GM12878 (cell line): ENCODE measurements around the gene DCAF11. TPM values are rescaled to one million over a fixed set of nuclear protein-coding genes. Genes with fewer than 3 reads are reported as not detected.

Experiments used
- BHLHE40 ChIP-seq, 2 experiments: fragments of 450-650 bp in 1 of 2; IDR thresholded peaks; 2 replicates each; pipeline ENCODE4 v1.6.1; 2011 to 2017; ENCODE audit warnings: low read depth in 2 of 2, borderline replicate concordance in 1 of 2, improper control_type of control experiment in 1 of 2, low read length in 1 of 2, mild to moderate bottlenecking in 1 of 2
- CEBPB ChIP-seq, 2 experiments: fragments of 150-350 bp in 1 of 2; IDR thresholded peaks; 2 replicates each; pipeline ENCODE4 v1.6.1; 2012 to 2014; ENCODE audit warnings: low read depth in 2 of 2, low read length in 2 of 2, borderline replicate concordance in 1 of 2, inconsistent platforms in 1 of 2
- DPF2 ChIP-seq: fragments of 450-650 bp; IDR thresholded peaks from 2 replicates; pipeline ENCODE4 v1.6.1; 2017; ENCODE audit warnings: mild to moderate bottlenecking
- ETV6 ChIP-seq, 2 experiments: fragments of 450-650 bp in 1 of 2; IDR thresholded peaks in 1 of 2; conservative IDR thresholded peaks in 1 of 2; 2 replicates each; pipeline ENCODE4 v1.6.1; 2014; ENCODE audit warnings: antibody characterized with exemption in 1 of 2, borderline replicate concordance in 1 of 2, low read depth in 1 of 2, mild to moderate bottlenecking in 1 of 2, moderate library complexity in 1 of 2
- HCFC1 ChIP-seq: fragments of 150-350 bp; IDR thresholded peaks from 2 replicates; pipeline ENCODE4 v1.6.1; 2014; ENCODE audit warnings: low read length
- HSF1 ChIP-seq: fragments of 150-350 bp; IDR thresholded peaks from 2 replicates; pipeline ENCODE4 v1.6.1; 2014; ENCODE audit warnings: mild to moderate bottlenecking, low read depth, low read length
- JUND ChIP-seq: IDR thresholded peaks from 2 replicates; pipeline ENCODE4 v1.6.1; 2012; ENCODE audit warnings: low read depth, mild to moderate bottlenecking, low read length, improper control_type of control experiment, moderate library complexity
- MEF2B ChIP-seq: fragments of 450-650 bp; IDR thresholded peaks from 2 replicates; pipeline ENCODE4 v1.6.1; 2018; ENCODE audit warnings: mild to moderate bottlenecking, moderate library complexity; ENCODE audit not compliant: partially characterized antibody, poor library complexity, severe bottlenecking
- NFIC ChIP-seq: IDR thresholded peaks from 2 replicates; pipeline ENCODE4 v1.6.1; 2012; ENCODE audit warnings: low read depth, mild to moderate bottlenecking, inconsistent platforms, low read length, moderate library complexity
- NFYA ChIP-seq: IDR thresholded peaks from 2 replicates; pipeline ENCODE4 v1.6.1; 2011; ENCODE audit warnings: low read depth, mild to moderate bottlenecking, low read length, improper control_type of control experiment, borderline replicate concordance
- PAX8 ChIP-seq: fragments of 450-650 bp; IDR thresholded peaks from 2 replicates; pipeline ENCODE4 v1.6.1; 2017; ENCODE audit warnings: mild to moderate bottlenecking, moderate library complexity
- POU2F2 ChIP-seq: IDR thresholded peaks from 3 replicates; pipeline ENCODE4 v1.6.1; 2011; ENCODE audit warnings: low read depth, mild to moderate bottlenecking, low read length, borderline replicate concordance
- RAD21 ChIP-seq: IDR thresholded peaks from 2 replicates; pipeline ENCODE4 v1.6.1; 2011; ENCODE audit warnings: mild to moderate bottlenecking, low read depth, low read length, moderate library complexity; ENCODE audit not compliant: insufficient read depth
- SUPT20H ChIP-seq: IDR thresholded peaks from 2 replicates; pipeline ENCODE4 v1.6.1; 2011; ENCODE audit warnings: low read depth, mild to moderate bottlenecking, low read length, moderate library complexity, borderline replicate concordance; ENCODE audit not compliant: control insufficient read depth
- TCF7 ChIP-seq: IDR thresholded peaks from 2 replicates; pipeline ENCODE4 v1.6.1; 2014; ENCODE audit warnings: antibody characterized with exemption, borderline replicate concordance
- YY1 ChIP-seq: IDR thresholded peaks from 2 replicates; pipeline ENCODE4 v1.6.1; 2011; ENCODE audit warnings: low read depth, mild to moderate bottlenecking, low read length
- ZBTB33 ChIP-seq: fragments of 450-650 bp; IDR thresholded peaks from 2 replicates; pipeline ENCODE4 v1.6.1; 2017; ENCODE audit warnings: mild to moderate bottlenecking
- polyA plus RNA-seq, 11 experiments: library from polyadenylated mRNA; depleted of rRNA in 4 of 11; unstranded in 6 of 11; stranded (reverse) in 5 of 11; fragments of >200 nt; fragmentation: Nextera tagmentation in 4 of 11; fragmentation: Illumina TruSeq in 1 of 11; extraction: Ambion mirVana in 4 of 11; extraction: Trizol in 1 of 11; gene quantifications; 1 replicate in 1 of 11; 2 replicates in 10 of 11; pipeline versions ENCODE4 v1.2.1 to v1.2.3, GENCODE V29; 2011 to 2016; ENCODE audit warnings: inconsistent platforms in 2 of 11, missing spikeins in 2 of 11, low read depth in 1 of 11
- total RNA-seq, 4 experiments: library from RNA; depleted of rRNA in 3 of 4; stranded (reverse); fragments of >200 nt in 3 of 4; fragmentation: Illumina TruSeq in 1 of 4; extraction: Trizol in 1 of 4; gene quantifications; 2 replicates each; pipeline versions ENCODE4 v1.2.1 to v1.2.3, GENCODE V29; 2013 to 2021
- TF ChIP-seq, protein P1 (sequence below): fragments of 450-650 bp; IDR thresholded peaks from 2 replicates; pipeline ENCODE4 v1.6.1; 2017; ENCODE audit warnings: mild to moderate bottlenecking, moderate library complexity
- TF ChIP-seq, protein P2 (sequence below): fragments of 450-650 bp; IDR thresholded peaks from 2 replicates; pipeline ENCODE4 v1.6.1; 2016; ENCODE audit warnings: mild to moderate bottlenecking

The DCAF11 gene
- total and polyA plus RNA-seq, 10 of the 15 experiments (the other 5 are each of a cell fraction or from before 2014, with no cell fraction given), result 13.4 to 91.2 (median 68.7) TPM

GRCh38 chr14:24141097-24141880 lies 26.7 kb downstream of the DCAF11 start, which contains the start of gene EMC9 (continued):
- TF ChIP-seq, protein P1, sequence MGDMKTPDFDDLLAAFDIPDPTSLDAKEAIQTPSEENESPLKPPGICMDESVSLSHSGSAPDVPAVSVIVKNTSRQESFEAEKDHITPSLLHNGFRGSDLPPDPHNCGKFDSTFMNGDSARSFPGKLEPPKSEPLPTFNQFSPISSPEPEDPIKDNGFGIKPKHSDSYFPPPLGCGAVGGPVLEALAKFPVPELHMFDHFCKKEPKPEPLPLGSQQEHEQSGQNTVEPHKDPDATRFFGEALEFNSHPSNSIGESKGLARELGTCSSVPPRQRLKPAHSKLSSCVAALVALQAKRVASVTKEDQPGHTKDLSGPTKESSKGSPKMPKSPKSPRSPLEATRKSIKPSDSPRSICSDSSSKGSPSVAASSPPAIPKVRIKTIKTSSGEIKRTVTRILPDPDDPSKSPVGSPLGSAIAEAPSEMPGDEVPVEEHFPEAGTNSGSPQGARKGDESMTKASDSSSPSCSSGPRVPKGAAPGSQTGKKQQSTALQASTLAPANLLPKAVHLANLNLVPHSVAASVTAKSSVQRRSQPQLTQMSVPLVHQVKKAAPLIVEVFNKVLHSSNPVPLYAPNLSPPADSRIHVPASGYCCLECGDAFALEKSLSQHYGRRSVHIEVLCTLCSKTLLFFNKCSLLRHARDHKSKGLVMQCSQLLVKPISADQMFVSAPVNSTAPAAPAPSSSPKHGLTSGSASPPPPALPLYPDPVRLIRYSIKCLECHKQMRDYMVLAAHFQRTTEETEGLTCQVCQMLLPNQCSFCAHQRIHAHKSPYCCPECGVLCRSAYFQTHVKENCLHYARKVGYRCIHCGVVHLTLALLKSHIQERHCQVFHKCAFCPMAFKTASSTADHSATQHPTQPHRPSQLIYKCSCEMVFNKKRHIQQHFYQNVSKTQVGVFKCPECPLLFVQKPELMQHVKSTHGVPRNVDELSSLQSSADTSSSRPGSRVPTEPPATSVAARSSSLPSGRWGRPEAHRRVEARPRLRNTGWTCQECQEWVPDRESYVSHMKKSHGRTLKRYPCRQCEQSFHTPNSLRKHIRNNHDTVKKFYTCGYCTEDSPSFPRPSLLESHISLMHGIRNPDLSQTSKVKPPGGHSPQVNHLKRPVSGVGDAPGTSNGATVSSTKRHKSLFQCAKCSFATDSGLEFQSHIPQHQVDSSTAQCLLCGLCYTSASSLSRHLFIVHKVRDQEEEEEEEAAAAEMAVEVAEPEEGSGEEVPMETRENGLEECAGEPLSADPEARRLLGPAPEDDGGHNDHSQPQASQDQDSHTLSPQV, result no peak
- no peak for TF ChIP-seq SUPT20H
- TF ChIP-seq JUND, result no peak
- no peak for TF ChIP-seq HSF1
- no peak for TF ChIP-seq RAD21
- TF ChIP-seq, protein P2, sequence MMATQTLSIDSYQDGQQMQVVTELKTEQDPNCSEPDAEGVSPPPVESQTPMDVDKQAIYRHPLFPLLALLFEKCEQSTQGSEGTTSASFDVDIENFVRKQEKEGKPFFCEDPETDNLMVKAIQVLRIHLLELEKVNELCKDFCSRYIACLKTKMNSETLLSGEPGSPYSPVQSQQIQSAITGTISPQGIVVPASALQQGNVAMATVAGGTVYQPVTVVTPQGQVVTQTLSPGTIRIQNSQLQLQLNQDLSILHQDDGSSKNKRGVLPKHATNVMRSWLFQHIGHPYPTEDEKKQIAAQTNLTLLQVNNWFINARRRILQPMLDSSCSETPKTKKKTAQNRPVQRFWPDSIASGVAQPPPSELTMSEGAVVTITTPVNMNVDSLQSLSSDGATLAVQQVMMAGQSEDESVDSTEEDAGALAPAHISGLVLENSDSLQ, result peak; percentile 93
- TF ChIP-seq DPF2, result peak; percentile 26
- TF ChIP-seq ETV6 (conservative IDR thresholded peaks at IDR 0.05 in 1 of 2, IDR thresholded peaks at IDR 0.05 in 1 of 2; ENCODE audit: borderline replicate concordance in 1 of 2, low read depth in 1 of 2), result no peak
- TF ChIP-seq POU2F2, result no peak; the same call in 1 of the 3 replicates
- TF ChIP-seq ZBTB33, result no peak
- peak in 1 of 2 experiments; percentile 46; a peak in 2 of 4 replicates for TF ChIP-seq BHLHE40 (IDR thresholded peaks at IDR 0.05; ENCODE audit: borderline replicate concordance in 1 of 2, low read depth in 2 of 2, low read length in 1 of 2)
- TF ChIP-seq NFYA, result no peak; the same call in 1 of the 2 replicates
- TF ChIP-seq TCF7, result no peak; the same call in 1 of the 2 replicates
- TF ChIP-seq MEF2B, result no peak
- peak; percentile 16 for TF ChIP-seq HCFC1
- TF ChIP-seq PAX8, result no peak
- TF ChIP-seq CEBPB (IDR thresholded peaks at IDR 0.05; ENCODE audit: borderline replicate concordance in 1 of 2, low read depth in 2 of 2, low read length in 2 of 2), result no peak
- TF ChIP-seq YY1, result peak; percentile 40
- no peak for TF ChIP-seq NFIC
